Left kidney (tissue), 8 donors: ENCODE data around the gene ERP29. TPM values are rescaled to one million over a fixed set of nuclear protein-coding genes. Genes with fewer than 3 reads are reported as not detected.

Source experiments
- DNase-seq: peaks from one replicate; pipeline ENCODE4 v3.0.0-alpha.2; 2013
- long read RNA-seq, 8 donors: transcript quantifications; one replicate each; lab custom pipeline, GENCODE V29; 2026
- polyA plus RNA-seq: library from polyadenylated mRNA; unstranded; fragments of 120-200 nt; gene quantifications from one replicate; pipeline ENCODE4 v1.2.1, GENCODE V29; 2013; ENCODE audit not compliant: insufficient read length

The ERP29 gene
- polyA plus RNA-seq = 151 TPM
- long read RNA-seq, donor 1, transcript ERP29-202 (2 exons, 1,333 nt) = minor isoform, 15 of 132 reads
- long read RNA-seq, donor 1, transcript ERP29-201 (3 exons, 1,735 nt) = major isoform, 117 of 132 reads
- long read RNA-seq, donor 1, partial matches to known transcripts = 0 of 132 reads
- long read RNA-seq, donor 1, other reads (novel, unspliced or antisense) = 0 of 132 reads
- long read RNA-seq, donor 2, transcript ERP29-202 (2 exons, 1,333 nt) = minor isoform, 17 of 113 reads
- long read RNA-seq, donor 2, transcript ERP29-201 (3 exons, 1,735 nt) = major isoform, 93 of 113 reads
- long read RNA-seq, donor 2, partial matches to known transcripts = 0 of 113 reads
- long read RNA-seq, donor 2, other reads (novel, unspliced or antisense) = 0 of 113 reads
- long read RNA-seq, donor 3, transcript ERP29-202 (2 exons, 1,333 nt) = minor isoform, 8 of 84 reads
- long read RNA-seq, donor 3, transcript ERP29-201 (3 exons, 1,735 nt) = major isoform, 76 of 84 reads
- long read RNA-seq, donor 3, partial matches to known transcripts = 0 of 84 reads
- long read RNA-seq, donor 3, other reads (novel, unspliced or antisense) = 0 of 84 reads
- long read RNA-seq, donor 4, transcript ERP29-201 (3 exons, 1,735 nt) = major isoform, 11 of 12 reads
- long read RNA-seq, donor 4, partial matches to known transcripts = 0 of 12 reads
- long read RNA-seq, donor 4, other reads (novel, unspliced or antisense) = 0 of 12 reads
- long read RNA-seq, donor 5, transcript ERP29-202 (2 exons, 1,333 nt) = minor isoform, 23 of 215 reads
- long read RNA-seq, donor 5, transcript ERP29-201 (3 exons, 1,735 nt) = major isoform, 186 of 215 reads
- long read RNA-seq, donor 5, partial matches to known transcripts = 6 of 215 reads
- long read RNA-seq, donor 5, other reads (novel, unspliced or antisense) = 0 of 215 reads
- long read RNA-seq, donor 6, transcript ERP29-201 (3 exons, 1,735 nt) = major isoform, 86 of 103 reads
- long read RNA-seq, donor 6, transcript ERP29-202 (2 exons, 1,333 nt) = minor isoform, 17 of 103 reads
- long read RNA-seq, donor 6, partial matches to known transcripts = 0 of 103 reads
- long read RNA-seq, donor 6, other reads (novel, unspliced or antisense) = 0 of 103 reads
- long read RNA-seq, donor 7, transcript ERP29-202 (2 exons, 1,333 nt) = minor isoform, 18 of 156 reads
- long read RNA-seq, donor 7, transcript ERP29-201 (3 exons, 1,735 nt) = major isoform, 132 of 156 reads
- long read RNA-seq, donor 7, partial matches to known transcripts = 5 of 156 reads
- long read RNA-seq, donor 7, other reads (novel, unspliced or antisense) = 0 of 156 reads
- long read RNA-seq, donor 8, transcript ERP29-201 (3 exons, 1,735 nt) = major isoform, 35 of 45 reads
- long read RNA-seq, donor 8, transcript ERP29-202 (2 exons, 1,333 nt) = minor isoform, 10 of 45 reads
- long read RNA-seq, donor 8, partial matches to known transcripts = 0 of 45 reads
- long read RNA-seq, donor 8, other reads (novel, unspliced or antisense) = 0 of 45 reads

DNA sequence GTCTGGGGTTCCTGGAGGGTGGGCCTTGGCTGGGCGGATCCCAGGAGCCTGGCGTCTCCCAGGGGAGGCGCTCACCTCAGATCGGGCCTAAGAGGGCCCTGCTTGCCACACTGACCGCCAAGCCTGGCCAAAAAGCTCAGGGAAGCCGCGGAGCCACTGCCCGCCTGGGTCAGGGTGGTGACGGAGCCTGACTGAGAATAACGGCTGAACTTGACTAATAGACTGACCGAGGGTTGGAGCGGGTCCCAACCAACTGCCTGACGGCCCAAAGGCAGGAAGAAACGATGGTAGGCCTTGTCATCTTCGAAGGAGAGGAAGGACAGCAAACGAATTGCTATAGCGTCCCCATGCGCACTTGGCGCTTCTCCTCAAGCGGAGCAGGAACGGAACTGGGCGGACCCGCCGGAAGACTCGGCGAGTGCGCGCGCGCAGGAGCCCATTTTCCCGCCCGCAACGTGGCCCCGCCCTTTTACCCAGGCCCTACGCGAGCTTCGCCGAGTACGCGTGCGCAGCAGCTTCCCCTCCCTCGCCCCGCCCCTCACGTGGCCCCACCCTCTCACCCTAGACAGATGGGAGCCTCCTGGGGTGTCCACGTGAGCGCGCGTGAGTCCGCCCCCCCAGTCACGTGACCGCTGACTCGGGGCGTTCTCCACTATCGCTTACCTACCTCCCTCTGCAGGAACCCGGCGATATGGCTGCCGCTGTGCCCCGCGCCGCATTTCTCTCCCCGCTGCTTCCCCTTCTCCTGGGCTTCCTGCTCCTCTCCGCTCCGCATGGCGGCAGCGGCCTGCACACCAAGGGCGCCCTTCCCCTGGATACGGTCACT is at the start of gene ERP29, which contains the start of gene TMEM116:
Gene ERP29 (plus strand): TSS at position 652 of the 826 bp plus-strand sequence. CDS start 40 bp downstream, at position 692.
Gene TMEM116 (minus strand): TSS at position 391 of the 826 bp plus-strand sequence. CDS start 7,895 bp downstream, outside the sequence.
- DNase-seq = peak; percentile 99

DNA sequence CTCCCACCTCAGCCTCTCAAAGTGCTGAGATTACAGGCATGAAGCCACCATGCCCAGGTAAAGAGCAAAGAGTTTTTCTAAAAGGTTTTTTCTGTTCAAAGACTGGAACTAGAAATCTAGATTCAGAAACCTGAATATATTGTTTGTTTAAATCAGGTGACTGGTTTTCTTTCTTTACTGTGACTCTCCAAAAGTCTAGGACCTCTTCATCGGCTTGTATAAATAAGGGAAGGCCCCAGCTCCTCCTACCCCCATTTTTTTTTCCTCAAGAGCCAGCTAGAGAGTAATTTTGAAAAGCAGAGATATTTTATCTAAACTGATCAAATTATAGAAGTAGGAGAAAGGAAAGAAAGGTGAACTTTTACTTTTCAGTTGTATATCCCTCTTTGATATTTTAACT is 48.3 kb upstream of the ERP29 start:
- DNase-seq = no peak

DNA sequence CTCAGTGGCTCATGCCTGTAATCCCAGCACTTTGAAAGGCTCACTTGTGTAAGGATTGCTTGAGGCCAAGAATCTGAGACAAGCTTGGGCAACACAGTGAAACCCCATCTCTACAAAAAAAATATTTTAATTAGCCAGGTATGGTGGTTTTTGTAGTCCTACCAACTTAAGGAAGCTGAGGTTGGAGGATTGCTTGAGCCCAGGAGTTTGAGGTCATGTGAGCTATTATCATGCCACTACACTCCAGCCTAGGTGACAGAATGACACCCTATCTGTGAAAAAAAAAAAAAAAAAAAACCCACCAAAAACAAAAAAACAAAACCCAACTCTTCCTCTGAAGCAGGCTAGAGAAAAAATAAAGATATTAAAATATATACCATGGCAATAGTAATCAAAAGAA is 41.4 kb upstream of the ERP29 start:
- DNase-seq = no peak

DNA sequence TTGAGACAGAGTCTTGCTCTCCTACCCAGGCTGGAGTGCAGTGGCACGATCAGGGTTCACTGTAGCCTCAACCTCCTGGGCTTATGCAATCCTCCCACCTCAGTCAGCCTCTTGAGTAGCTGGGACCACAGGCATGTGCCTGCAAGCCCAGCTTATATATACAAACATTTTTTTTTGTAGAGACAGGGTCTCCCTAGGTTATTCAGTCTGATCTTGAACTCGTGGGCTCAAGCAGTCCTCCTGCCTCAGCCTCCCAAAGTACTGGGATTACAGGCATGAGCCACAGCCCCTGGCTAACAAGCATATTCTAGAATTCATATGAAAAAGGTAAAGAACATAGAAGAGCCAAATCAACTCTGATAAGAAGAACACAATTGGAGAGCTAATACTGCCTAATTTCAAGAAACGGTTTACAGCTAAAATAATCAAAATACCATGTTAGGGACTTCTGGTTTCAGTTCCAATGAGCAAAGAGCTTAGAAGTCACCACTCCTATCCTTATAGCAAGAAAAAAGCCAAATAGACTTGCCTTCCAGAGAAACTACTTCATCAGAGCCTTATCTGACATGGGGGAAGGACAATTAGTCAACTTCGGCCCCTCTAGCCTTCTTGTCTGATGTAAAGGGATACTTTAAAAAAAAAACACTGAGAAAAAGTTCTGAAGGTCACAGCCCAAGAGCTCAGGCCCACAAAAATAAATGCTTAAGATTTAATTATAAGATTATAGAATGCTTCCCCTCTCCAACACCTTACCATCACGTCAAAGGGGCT is 37.9 kb upstream of the ERP29 start:
- no peak for DNase-seq

GRCh38 chr12:111976291-111976690 is 36.9 kb upstream of the ERP29 start:
- no peak for DNase-seq

- no peak for DNase-seq
Observed at GRCh38 chr12:111976860-111977259, 36.4 kb upstream of the ERP29 start.

- DNase-seq = no peak
Observed at GRCh38 chr12:111978545-111978944, 34.7 kb upstream of the ERP29 start.

GRCh38 chr12:111980598-111980997 is 32.6 kb upstream of the ERP29 start:
- DNase-seq = no peak

GRCh38 chr12:111981987-111982386 is 31.2 kb upstream of the ERP29 start:
- DNase-seq = no peak

GRCh38 chr12:111984820-111985219 is 28.4 kb upstream of the ERP29 start:
- no peak for DNase-seq

DNA sequence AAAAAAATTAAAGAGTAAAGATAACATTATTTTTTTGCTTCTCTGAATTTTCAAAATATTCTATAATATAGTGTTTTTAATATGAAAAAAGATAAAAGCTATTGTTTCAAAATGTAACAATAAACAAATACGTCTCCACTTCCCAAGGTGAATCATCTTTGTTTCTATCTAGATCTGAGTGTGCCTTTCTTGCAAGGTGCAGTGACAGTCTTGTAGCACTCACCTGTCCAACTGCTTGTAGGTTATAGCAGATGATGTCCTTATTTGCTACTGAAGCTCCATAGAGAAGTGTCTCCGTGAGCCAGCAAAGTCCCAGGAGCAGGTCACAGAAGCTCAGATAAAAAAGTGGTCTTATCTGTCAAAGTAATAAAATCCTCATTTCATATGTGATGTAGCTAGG is 21.7 kb upstream of the ERP29 start:
- no peak for DNase-seq

GRCh38 chr12:111991946-111992345 is 21.3 kb upstream of the ERP29 start:
- no peak for DNase-seq

GRCh38 chr12:111992464-111992863 is 20.8 kb upstream of the ERP29 start:
- DNase-seq = no peak

DNA sequence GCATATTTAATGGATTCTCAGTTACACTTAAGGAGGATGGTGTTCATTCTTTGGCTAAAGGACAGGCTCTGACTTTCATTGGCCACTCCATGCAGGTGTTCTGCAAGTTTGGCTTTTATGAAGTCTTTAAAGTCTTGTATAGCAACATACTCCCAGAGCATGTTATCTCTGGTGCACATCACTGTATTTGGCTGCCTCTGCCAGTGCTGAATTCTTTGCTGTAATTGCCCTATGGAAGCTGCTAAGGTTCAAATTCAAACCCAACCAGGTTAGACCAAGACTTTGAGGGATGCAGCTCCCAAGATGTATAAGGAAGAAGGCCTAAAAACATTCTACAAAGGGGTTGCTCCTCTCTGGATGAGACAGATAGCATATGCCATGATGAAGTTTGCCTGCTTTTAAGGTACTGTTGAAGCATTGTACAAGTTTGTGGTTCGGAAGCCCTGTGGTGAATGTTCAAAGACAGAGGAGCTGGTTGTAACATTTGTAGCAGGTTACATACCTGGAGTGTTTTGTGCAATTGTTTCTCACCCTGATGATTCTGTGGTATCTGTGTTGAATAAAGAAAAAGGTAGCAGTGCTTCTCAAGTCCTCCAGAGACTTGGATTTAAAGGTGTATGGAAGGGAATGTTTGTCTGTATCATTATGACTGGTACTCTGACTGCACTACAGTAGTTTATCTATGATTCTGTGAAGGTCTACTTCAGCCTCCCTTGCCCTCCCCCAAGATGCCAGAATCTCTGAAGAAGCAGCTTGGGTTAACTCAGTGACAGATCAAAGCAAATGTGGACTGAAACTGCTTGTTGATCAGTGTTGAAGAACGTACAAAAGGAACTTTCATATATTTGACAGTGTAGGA is 19.7 kb upstream of the ERP29 start:
- DNase-seq = no peak

GRCh38 chr12:111994211-111995111 is 18.8 kb upstream of the ERP29 start:
- peak; percentile 17 for DNase-seq

- DNase-seq = no peak
Observed at GRCh38 chr12:111995782-111996480, 17.3 kb upstream of the ERP29 start.

DNA sequence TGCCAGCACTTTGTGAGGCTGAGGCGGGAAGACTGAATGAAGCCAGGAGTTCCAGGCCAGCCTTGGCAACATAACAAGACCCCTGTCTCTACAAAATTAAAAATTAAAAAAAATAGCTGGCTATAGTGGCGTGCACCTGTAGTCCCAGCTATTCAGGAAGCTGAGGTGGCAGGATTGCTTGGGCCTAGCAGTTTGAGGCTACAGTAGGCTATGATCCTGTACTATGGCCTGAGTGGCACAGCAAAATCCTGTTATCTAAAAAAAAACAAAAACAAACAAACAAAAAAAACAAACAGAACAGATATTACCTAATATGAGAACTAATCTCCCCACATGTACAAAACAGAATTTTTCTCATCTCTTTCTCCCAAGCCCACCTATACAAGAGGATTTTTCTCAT is 15.9 kb upstream of the ERP29 start:
- no peak for DNase-seq
